EH (cell line): ENCODE results near the gene ZNF652.
"Not testable (repeated sequence)": the region's sequence is repeated elsewhere in the genome, so short reads cannot be mapped to it uniquely, and the experiment has no call there.

Source experiments
- DNase-seq: peaks from one replicate; pipeline ENCODE4 v3.0.0-alpha.2; 2015; ENCODE audit warnings: low read depth

The ZNF652 gene

DNA sequence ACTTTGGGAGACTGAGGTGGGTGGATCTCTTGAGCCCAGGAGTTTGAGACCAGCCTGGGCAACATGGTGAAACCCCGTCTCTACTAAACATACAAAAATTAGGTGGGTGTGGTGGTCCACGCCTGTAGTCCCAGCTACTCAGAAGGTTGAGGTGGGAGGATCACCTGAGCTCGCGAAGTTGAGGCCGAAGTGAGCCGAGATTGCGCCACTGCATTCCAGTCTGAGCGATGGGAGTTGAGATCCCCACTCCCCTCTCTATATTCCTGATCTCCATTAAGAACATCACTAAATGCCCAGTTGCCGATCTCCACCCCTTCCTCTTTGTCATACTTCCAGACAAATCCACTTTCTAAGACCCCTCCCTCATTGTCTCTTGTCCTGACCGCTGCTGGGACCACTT lies 24.3 kb upstream of the ZNF652 start:
- DNase-seq: no peak

DNA sequence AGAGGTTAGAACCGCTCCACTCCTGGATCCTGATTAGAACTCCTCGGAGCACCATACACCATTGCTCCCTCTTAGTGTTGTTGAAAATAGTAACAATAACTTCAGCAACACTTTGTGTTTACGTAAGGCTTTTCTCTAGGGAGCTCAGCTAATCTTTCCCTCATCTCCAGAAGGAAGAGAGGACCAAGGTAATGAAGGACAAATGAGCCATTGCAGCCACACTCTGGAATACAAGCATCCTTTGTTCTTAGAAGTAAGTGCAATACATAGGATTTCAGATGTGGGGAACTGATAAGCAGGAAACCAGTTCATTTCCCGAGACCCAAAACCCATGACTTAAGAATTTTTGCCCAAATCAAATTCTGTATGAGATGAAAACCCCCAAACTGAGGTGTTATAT lies 22.9 kb upstream of the ZNF652 start:
- DNase-seq: no peak

DNA sequence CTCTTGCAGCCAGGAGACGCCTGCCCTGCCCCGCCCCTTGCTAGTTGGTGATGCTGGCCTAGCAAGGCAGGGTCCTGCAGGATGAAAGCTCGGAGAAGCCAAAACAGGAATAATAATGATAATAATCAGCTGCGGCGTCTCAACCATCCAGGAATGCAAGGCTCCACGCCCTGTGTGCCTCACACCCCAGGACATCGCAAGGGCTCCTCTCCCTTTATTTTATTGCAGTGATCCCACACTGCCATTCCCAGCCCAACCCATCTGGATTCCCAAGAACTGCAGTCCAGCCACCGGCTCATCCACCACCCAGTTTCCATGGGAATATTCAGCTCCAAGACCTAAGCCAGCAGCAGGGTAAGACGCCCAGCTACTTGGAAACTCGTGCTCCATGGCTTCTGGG lies 21.0 kb upstream of the ZNF652 start:
- DNase-seq: peak; percentile 38

DNA sequence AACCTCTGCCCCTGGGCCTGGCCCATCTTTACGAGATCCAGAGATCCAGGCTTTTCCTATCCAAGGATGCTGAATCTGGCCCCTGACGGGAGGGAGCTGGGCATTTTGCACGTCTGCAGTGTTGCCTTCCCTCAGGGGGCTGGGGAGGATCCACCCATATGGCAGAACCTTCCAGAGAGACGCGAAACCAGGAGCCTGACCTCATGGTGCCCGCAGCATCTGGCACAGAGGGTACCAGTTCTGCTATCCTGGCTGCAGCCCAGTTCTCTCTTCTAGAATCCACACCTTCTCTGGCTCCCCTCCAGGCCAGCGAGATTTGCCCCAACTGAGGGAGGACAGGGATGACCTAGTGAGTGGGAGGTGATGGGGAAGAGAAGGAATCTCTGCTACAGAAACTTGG lies 20.5 kb upstream of the ZNF652 start:
- DNase-seq: no peak

DNA sequence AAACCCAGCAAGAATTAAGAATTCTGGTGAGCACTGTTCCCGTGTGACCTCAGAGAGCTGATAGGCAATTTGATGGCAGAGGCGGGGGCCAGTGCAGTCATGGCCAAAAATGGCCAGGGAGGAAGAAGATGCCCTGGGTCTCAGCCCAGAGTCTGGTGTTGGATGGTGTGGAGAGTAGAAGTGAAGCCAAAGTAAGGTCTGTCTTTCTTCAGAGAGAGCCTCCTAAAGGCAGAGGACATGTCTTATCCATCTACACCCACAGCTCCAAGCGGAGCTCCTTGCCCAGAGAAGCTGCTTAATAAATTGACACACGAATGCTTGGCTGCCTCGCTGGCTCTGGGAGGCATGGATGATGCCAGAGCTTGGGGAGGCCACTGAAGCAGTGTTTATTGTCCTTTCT lies 19.7 kb upstream of the ZNF652 start:
- no peak for DNase-seq

DNA sequence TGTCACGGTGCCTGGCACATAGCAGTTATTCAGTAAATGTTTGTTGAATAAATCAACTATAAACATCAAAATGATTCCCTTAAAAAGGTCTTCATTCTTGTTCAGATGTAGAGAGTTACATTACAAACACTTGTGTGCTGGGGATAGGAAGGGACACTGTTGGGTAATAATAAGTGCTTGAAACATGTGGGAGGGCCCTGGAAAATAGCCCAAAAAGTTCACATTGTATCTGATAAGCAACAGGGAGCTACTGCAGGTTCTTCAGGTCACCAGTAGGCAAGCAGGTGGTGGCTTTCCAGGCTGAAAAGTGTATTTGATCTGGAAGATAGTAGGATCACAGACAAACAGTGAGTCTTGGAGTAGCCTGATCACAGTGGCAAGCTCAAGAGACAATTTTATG lies 19.0 kb upstream of the ZNF652 start:
- DNase-seq: no peak

DNA sequence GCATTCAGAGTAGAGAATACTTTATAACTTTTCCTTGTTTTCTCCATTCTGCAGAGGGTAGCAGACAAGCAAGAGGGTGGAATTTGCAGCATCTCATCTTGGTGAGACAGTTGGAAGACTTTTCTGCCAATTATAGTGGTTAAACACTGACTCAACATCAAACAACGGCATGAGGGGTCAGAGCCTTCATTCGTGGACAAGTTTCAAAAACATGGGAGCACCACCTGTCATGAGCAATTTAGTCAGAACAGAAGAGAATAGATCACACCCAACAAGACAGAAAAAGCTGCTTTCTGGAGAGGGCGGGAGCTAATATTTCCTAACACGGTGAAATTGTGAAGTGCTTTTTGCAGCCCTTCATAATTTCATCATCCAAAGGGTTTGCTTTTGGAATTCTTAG lies 17.9 kb upstream of the ZNF652 start:
- peak; percentile 28 for DNase-seq

DNA sequence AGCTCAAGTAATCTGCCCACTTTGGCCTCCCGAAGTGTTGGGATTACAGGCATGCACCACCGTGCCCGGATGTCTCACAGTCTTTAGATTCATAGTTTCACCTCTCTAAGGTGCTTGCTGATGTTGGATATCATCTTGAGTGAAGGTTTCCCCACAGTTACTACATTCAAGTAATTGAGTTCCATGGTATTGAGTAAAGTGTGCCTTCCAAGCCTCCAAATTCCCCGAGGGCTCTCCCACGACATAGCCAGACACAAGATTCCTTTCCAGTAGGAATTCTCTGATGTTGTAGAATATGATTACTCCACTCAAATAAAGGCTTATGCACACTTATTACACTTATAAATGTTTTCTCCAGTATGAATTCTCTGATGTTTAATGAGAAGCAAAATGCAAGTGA lies 16.3 kb upstream of the ZNF652 start:
- no peak for DNase-seq

DNA sequence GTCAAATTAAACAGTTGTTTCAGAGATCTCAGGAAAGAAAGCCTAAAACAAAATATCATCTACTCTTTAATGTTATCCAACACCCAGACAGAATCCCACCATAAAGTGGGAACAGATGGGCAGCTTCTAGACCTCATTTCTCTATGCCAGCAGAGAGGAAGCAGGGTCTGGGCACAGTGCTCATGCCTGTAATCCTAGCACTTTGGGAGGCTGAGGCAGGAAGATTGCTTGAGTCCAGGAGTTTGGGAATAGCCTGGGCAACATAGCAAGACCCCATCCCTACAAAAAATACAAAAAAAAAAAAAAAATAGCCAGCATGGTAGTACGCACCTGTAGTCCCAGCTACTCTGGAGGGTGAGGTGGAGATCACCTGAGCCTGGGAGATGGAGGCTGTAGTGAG lies 13.5 kb upstream of the ZNF652 start:
- DNase-seq: no peak

DNA sequence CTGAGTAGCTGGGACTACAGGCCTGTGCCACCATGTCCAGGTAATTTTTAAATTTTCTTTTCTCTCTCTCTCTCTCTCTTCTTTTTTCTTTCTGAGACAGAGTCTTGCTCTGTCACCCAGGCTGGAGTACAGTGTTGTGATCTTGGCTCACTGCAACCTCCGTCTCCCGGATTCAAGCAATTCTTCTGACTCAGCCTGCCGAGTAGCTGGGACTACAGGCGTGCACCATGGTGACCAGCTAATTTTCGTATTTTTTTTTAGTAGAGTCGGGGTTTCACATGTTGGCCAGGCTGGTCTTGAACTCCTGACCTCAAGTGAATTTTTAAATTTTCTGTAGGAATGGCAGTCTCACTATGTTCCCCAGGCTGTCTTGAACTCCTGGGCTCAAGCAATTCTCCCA lies 11.1 kb upstream of the ZNF652 start:
- DNase-seq: no peak

DNA sequence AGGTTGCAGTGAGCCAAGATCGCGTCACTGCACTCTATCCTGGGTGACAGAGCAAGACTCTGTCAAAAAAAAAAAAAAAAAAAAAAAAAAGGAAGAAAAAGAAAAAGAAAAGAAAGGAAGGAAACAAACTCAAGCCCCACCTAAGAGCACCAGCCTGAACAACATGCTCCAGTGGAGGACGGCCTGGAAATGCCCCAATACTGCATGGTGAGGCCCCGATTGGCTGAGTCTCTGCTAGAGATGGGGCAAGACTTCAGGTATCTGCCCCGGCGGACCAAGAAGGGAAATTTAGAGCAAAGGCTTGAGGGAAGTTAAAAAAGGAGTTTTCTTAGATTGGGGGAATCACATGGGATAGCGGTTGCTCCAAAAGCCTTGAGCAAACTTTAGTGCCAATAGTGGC lies 10.4 kb upstream of the ZNF652 start:
- no peak for DNase-seq

DNA sequence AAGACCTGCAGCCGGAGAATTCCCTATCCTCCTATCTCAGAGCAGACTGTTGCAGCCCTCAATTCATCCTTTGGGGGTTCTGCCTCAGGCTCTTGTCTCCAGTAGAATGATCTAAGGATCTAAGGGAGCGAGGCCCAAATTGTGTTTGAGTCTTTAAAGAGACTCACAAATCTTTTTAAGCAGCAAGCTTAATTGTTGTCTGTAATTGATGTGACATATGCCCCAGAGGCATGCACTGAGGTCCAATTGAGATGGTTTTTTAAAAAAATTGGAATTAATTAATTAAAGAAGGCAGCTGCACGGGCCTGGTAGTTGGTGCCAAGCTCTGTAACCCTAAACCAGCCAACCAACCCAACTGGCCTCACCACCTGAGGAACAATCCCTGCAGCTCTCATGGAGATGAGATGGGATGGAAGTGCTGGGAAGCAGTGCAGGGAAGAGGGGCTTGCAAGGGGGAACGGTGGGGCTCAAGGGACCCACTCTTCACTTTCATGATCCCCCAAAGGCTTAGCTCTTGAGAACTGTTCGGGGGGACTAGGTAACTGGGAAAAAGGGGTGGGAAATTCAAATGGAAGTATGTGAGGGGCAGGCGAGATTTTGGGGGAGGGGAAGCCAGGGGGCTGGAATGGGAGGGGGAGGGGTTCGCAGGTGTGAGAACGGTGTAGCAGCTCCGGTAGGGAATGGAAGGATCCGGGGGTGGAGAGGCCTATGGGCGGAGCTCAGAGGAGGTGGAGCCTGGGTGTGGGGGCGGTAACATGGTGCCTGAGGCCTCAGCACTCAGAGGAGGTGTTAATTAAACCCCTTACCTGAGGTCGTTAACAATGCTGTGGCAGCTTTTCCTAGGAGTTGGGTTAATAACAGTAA lies 9.2 kb upstream of the ZNF652 start:
- DNase-seq: no peak

DNA sequence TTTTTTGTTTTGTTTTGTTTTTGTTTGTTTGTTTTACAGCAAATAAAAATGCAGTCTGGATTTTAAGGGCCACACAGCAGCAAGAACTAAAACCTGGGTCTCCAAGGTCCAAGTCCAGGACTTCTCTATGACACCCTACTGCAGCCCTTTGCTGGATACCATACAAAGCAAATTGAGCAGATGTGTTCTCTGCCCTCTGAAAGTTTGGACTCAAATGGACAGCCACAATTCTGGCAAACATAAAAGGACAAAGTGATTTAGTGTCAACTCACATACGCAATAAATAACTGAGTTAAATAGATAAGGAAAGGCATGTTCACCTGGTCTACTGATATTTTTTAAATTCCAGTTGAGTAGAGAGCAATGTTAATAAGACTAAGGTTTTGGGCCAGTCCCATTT lies 7.7 kb upstream of the ZNF652 start:
- no peak for DNase-seq

DNA sequence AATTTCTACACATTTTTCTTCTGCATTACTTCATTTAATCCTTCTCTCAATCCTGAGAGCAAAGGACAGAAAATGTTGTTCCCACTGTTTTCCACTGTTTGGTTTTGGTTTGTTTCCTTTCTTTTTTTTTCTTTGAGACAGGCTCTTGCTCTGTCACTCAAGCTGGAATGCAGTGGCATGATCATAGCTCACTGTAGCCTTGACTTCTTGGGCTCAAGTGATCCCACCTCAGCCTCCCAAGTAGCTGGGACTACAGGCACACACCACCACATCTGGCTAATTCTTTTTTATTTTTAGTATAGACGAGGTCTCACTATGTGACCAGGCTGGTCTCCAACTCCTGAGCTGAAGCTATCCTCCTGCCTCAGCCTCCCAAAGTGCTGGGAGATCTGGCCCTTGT lies 7.0 kb upstream of the ZNF652 start:
- no peak for DNase-seq

DNA sequence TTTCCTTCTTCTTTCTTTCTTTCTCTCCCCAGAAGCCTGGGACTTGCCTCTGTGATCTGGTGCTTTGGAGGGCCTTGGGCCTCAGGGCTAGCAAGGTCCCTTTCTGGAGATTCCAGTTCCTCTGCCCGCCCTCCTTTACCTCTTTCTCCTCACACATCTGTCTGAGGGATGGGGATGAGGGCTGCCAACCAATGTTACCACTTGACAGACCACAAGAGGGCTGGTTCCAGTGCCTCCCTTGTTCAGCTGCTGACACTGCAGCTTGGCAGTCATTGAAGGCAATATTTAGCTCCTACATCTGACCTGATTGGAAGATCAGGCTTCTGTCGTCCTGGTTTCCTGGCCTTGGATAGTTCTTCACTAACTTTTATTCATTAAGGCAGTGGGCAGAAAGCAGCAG lies 3.6 kb upstream of the ZNF652 start:
- peak; percentile 32 for DNase-seq

DNA sequence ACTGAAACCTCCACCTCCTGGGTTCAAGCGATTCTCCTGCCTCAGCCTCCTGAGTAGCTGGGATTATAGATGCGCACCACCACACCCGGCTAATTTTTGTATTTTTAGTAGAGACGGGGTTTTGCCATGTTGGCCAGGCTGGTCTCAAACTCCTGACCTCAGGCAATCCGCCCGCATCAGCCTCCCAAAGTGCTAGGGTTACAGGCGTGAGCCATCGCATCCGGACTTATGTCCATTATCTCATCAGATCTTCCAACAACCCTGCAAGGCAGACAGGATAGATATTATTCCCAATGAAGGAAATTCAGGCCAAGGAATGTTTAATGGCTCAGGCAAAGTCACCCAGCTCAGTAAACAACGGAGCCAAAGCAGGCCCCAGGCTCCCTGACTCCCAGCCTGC lies 3.1 kb upstream of the ZNF652 start:
- DNase-seq: not testable (repeated sequence)

DNA sequence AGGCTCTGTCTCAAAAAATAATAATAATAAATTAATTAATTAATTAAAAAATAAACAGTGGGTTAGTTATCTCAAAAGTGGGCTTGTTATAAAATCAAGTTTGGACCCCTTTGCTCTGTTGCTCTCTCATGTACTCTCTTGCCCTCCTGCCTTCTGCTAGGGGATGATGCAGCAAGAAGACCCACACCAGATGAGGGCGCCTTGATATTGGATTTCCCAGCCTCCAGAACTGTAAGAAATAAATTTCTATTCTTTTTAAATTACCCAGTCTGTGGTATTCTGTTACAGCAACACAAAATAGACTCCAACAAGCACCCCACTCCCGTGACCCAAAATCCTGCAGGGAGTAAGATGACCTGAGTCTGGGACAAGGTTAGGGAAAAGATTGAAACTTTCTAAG lies 2.1 kb upstream of the ZNF652 start:
- no peak for DNase-seq

DNA sequence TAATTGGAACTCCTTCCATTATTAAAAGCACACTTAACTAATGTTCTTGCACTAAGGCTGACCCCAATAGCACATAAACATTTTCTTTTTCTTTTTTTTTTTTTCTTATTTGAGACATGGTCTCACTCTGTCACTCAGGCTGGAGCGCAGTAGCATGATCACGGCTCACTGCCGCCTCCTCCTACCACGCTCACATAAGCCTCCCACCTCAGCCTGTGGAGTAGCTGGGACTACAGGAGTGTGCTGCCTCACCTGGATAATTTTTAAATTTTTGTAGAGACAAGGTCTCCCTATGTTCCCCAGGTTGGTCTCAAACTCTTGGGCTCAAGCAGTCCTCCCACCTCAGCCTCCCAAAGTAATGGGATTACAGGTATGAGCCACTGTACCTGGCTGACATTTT lies 1.2 kb upstream of the ZNF652 start:
- no peak for DNase-seq

DNA sequence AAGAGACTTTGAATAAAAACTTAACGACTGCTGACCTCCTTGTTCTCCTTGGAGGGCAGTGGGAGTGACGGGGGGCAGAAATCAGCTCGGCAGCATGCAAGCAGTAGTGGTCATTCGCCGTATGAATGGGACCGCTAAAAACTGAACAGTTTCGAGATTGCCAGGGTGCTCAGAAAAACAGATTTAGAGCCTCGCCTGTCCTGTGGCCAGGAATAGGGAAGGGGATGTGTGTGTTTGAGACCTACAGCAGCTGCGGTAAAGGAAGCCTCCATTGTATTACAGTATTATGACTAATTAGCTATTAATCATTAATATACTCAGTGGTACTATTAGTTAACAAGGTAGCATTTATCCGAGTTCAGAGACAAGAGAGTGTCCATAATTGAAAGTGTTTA lies 670 bp upstream of the ZNF652 start:
- DNase-seq: no peak

DNA sequence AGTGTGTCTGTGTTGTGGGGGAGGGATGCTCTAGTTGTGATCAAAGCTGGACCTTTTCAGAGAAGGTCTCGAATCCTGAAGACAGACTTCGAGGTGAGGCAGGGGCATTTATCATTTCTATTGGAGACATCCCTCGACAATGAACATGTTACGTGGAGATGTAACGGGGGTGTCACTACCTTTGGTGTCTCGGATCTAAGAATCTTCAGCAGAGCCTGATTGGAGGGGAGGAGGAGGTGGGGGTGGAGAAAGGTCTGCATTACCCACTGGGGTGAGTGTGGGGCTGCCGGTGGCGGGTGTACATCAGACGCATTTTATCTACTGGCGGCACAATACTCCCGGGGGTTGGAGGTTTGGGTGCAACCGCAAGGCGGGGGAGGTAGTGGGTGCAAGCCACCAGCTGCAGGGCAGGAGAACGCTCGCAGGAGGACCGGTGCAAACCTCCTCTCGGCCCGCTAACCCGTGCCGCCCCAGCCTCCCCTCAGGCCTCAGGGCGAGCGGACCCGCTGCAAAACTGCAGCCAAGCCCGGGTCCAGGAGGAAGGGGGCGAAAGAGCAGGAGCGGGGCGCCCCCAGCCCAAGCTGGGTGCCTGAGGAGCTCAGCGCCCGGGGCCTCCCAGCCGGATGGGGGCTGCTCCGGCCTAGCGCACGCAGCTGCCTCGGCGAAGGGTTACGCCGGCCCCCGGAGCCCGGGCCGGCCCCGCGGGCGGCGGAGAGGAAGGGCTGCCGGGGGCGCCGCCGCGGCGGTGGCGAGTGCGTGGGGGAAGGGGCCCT lies 735 bp downstream of the ZNF652 start:
- DNase-seq: peak; percentile 55

DNA sequence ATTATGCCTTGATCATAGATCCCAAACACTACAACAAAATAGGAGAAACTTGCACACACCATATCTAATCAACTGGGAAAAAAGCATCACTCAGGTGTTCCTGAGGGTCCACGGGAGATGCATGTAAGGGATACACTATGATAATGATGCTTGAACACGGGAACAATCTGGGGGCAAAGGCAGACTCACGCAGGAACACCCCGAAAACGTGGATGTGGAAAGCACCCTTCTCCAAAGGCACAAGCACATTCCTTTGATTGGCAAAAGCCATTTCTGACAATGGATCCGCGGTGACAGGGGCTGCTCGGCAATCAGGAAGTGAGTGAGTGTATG lies 1.3 kb downstream of the ZNF652 start:
- no peak for DNase-seq

DNA sequence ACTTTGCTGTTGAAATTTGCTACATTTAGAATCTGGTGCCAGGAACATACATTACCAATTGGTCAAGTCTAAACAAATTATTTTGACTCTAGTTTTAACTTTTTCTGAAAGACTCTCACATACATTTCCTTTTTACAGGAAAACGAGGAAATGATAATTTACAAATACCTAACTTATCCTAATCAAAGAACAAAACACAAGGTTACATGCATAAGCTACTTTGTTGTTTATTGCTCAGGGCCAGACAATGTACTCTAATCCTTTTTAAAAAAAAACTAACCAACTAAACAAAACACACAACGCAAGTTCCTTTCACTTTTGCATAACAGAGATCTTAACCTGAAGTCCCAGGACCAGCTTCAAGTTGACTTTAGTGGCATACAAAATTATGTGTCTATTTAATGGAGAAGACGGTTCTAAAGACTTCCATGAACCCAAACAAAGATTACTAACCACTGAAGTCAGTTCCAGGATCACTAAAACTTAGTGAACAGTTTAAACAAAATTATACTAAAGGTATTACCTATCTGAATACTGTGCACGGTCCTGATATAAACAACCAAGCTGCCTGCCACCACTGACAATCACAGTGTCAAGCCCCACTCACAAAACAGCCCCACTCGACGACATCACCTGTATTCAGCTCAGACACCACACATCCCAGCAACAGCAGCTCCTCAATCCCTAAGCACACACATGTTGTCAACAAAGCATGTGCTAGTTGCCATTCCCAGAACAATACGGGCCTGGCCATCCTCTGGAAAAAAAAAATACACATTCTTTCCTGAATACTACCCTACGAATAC lies 1.9 kb downstream of the ZNF652 start:
- DNase-seq: peak; percentile 10
